Esophagus squamous epithelium (tissue), 5 donors: ENCODE data around the gene BID. TPM values are rescaled to one million over a fixed set of nuclear protein-coding genes. Genes with fewer than 3 reads are reported as not detected.

ENCODE experiments used
- DNase-seq: peaks from one replicate; lab custom pipeline; 2025; lab: John Stamatoyannopoulos, UW
- H3K27ac ChIP-seq, 4 donors: fragments of 200-600 bp; sonication (generic); one replicate each; pipeline ENCODE4 v1.5.1; 2016 to 2019; ENCODE audit warnings: mild to moderate bottlenecking in 1 of 4
- H3K27me3 ChIP-seq, 4 donors: fragments of 200-600 bp; sonication (generic); 1 replicate in 3 of 4; 2 replicates in 1 of 4; pipeline versions ENCODE4 v1.5.1 to v1.6.0; 2017 to 2021; ENCODE audit warnings: antibody characterized with exemption in 1 of 4
- H3K36me3 ChIP-seq, 3 donors: fragments of 200-600 bp; sonication (generic); one replicate each; pipeline ENCODE4 v1.5.1; 2016 to 2019
- H3K4me1 ChIP-seq, 3 donors: fragments of 200-600 bp; sonication (generic); one replicate each; pipeline ENCODE4 v1.5.1; 2017 to 2019
- H3K4me3 ChIP-seq, 4 donors: fragments of 200-600 bp; sonication (generic); 1 replicate in 3 of 4; 2 replicates in 1 of 4; pipeline ENCODE4 v1.5.1; 2016 to 2019; ENCODE audit warnings: mild to moderate bottlenecking in 2 of 4, moderate library complexity in 1 of 4
- H3K9me3 ChIP-seq, 3 donors: fragments of 200-600 bp; sonication (generic); one replicate each; pipeline ENCODE4 v1.5.1; 2016 to 2019
- CTCF ChIP-seq, 6 experiments: fragments of 450-650 bp in 4 of 6; fragments of 200-600 bp in 2 of 6; sonication (generic) in 2 of 6; IDR thresholded peaks; one replicate each; pipeline ENCODE4 v1.5.1; 2016 to 2019; ENCODE audit warnings: antibody characterized with exemption in 6 of 6, mild to moderate bottlenecking in 4 of 6, moderate library complexity in 4 of 6
- POLR2A ChIP-seq, 4 donors: fragments of 450-650 bp; IDR thresholded peaks; one replicate each; pipeline ENCODE4 v1.6.1; 2017; ENCODE audit warnings: antibody characterized with exemption in 4 of 4, mild to moderate bottlenecking in 4 of 4, moderate library complexity in 3 of 4
- WGBS, 2 donors: methylation state at CpG; one replicate each; pipeline ENCODE4 v1.1.5; 2018; 5-methylcytosine and 5-hydroxymethylcytosine counted together
- intact Hi-C: fragments of 100-400 bp; cut with DNase I; formaldehyde crosslinking; loops from one replicate; pipeline ENCODE4 v1.15.0; 2022
- total RNA-seq, 4 donors: library from RNA; depleted of rRNA; stranded (reverse); fragments of >200 nt; gene quantifications; one replicate each; pipeline ENCODE4 v1.1.0, GENCODE V29; 2016
- donor health status: DM: yes; HTN: yes; CAD: no.

Gene BID
- total RNA-seq, 4 donors from 2014 or later: 10.6 to 32.9 (median 22.7) TPM

- 78 to 93% methylated on average over 5 of the region's 14 CpGs for WGBS, 2 donors
- Histone ChIP-seq H3K4me1 (no peaks in the 10 kb centered on the region), H3K36me3 (peaks cover 15 to 92% (median 23%) of the 10 kb centered on the region in 3 donors), H3K27me3 (no peaks in the 10 kb centered on the region), H3K4me3 (no peak overlapping the region), H3K27ac (no peak overlapping the region), H3K9me3 (no peaks in the 10 kb centered on the region)
- no peak for TF ChIP-seq POLR2A (IDR thresholded peaks at IDR 0.05)
- intact Hi-C loops: loop anchor here (10.0 kb wide), 1 partner anchor 56 kb away; no protein-coding TSS in a partner anchor
- no peak for DNase-seq
Observed at GRCh38 chr22:17818649-17819048, 44.4 kb upstream of the BID start.

GRCh38 chr22:17818180-17818579 lies 43.9 kb upstream of the BID start:
- WGBS, 2 donors: 100% methylated on average over 2 of the region's 25 CpGs; no CpG with 5 or more reads in 1 of the 2 donors
- no peak for TF ChIP-seq POLR2A (IDR thresholded peaks at IDR 0.05)
- TF ChIP-seq CTCF (IDR thresholded peaks at IDR 0.05): no peak
- no peak for DNase-seq
- no peak overlapping the region for H3K27ac ChIP-seq
- H3K9me3 ChIP-seq: no peaks in the 10 kb centered on the region
- no peaks in the 10 kb centered on the region for H3K4me1 ChIP-seq
- H3K36me3 ChIP-seq: peaks cover 15 to 95% (median 23%) of the 10 kb centered on the region in 3 donors
- H3K4me3 ChIP-seq: no peak overlapping the region
- intact Hi-C loops: loop anchor here (10.0 kb wide), 1 partner anchor 57 kb away; no protein-coding TSS in a partner anchor
- no peaks in the 10 kb centered on the region for H3K27me3 ChIP-seq

GRCh38 chr22:17817511-17818065 lies 43.3 kb upstream of the BID start:
- 86 to 90% methylated on average over 7 to 11 of the region's 33 CpGs for WGBS, 2 donors
- Histone ChIP-seq H3K27me3 (no peaks in the 10 kb centered on the region), H3K4me1 (no peaks in the 10 kb centered on the region), H3K9me3 (no peaks in the 10 kb centered on the region), H3K36me3 (peaks cover 15 to 95% (median 23%) of the 10 kb centered on the region in 3 donors), H3K27ac (no peak overlapping the region), H3K4me3 (no peak overlapping the region)
- TF ChIP-seq POLR2A (IDR thresholded peaks at IDR 0.05): no peak
- no peak for TF ChIP-seq CTCF (IDR thresholded peaks at IDR 0.05)
- DNase-seq: no peak
- intact Hi-C loops: loop anchor here (10.0 kb wide), 1 partner anchor 57 kb away; no protein-coding TSS in a partner anchor

- no peaks in the 10 kb centered on the region for H3K9me3 ChIP-seq
- H3K27me3 ChIP-seq: no peaks in the 10 kb centered on the region
- intact Hi-C loops: loop anchor here (10.0 kb wide), 1 partner anchor 58 kb away; no protein-coding TSS in a partner anchor
- H3K4me3 ChIP-seq: no peak overlapping the region
- no peak overlapping the region for H3K27ac ChIP-seq
- H3K4me1 ChIP-seq: no peaks in the 10 kb centered on the region
- peaks cover 15 to 95% (median 23%) of the 10 kb centered on the region in 3 donors for H3K36me3 ChIP-seq
- WGBS, 2 donors: 88 to 100% methylated on average over 2 to 12 of the region's 21 CpGs
- no peak for DNase-seq
- TF ChIP-seq POLR2A (IDR thresholded peaks at IDR 0.05): no peak
- no peak for TF ChIP-seq CTCF (IDR thresholded peaks at IDR 0.05)
Observed at GRCh38 chr22:17817079-17817478, 42.8 kb upstream of the BID start.

GRCh38 chr22:17816649-17817048 lies 42.4 kb upstream of the BID start:
- no peak for DNase-seq

More at GRCh38 chr22:17816649-17817048, 42.4 kb upstream of the BID start:
- H3K4me3 ChIP-seq: no peak overlapping the region
- no peaks in the 10 kb centered on the region for H3K27me3 ChIP-seq
- no peaks in the 10 kb centered on the region for H3K4me1 ChIP-seq
- TF ChIP-seq POLR2A (IDR thresholded peaks at IDR 0.05) (no peak), CTCF (IDR thresholded peaks at IDR 0.05) (no peak)
- no peaks in the 10 kb centered on the region for H3K9me3 ChIP-seq
- intact Hi-C loops: loop anchor here (10.0 kb wide), 1 partner anchor 58 kb away; no protein-coding TSS in a partner anchor
- peaks cover 15 to 95% (median 23%) of the 10 kb centered on the region in 3 donors for H3K36me3 ChIP-seq
- WGBS, 2 donors: no CpG with 5 or more reads among the region's 14 CpGs
- no peak overlapping the region for H3K27ac ChIP-seq
